Adrenal gland (tissue), 5 donors: ENCODE measurements around the gene TRIP11.

ENCODE experiments used
- POLR2A ChIP-seq, 2 donors: fragments of 450-650 bp; IDR thresholded peaks; one replicate each; pipeline ENCODE4 v1.6.1; 2017; ENCODE audit warnings: antibody characterized with exemption in 2 of 2, mild to moderate bottlenecking in 2 of 2, moderate library complexity in 1 of 2
- TF ChIP-seq, protein P1 (sequence below), 6 experiments: fragments of 450-650 bp in 4 of 6; fragments of 200-600 bp in 2 of 6; sonication (generic) in 1 of 6; IDR thresholded peaks; 1 replicate in 5 of 6; 2 replicates in 1 of 6; pipeline versions ENCODE4 v1.5.1 to v1.8.0; 2016 to 2021; ENCODE audit warnings: antibody characterized with exemption in 6 of 6, mild to moderate bottlenecking in 2 of 6, moderate library complexity in 1 of 6
- donor health status: DM: no; HTN: no; CAD: no.

DNA sequence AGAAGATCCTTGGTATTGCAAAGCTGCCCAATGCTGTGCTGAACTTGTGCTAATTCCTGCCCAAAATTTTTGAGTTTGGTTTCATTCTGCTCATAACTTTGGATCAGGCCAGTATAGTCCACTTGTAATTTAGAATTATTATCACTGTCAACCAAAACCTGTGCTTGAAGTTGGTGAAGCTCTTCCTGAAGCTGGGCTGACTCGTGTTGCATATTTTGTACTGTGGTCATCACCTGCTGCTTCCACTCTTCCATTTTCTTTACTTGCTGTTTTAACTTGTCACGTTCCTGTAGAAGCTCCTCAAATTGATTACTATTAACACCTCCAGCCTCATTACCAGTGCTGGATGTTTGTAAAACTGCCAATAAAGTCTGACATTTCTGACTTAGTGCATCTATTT, 35.8 kb downstream of the TRIP11 start:
- TF ChIP-seq, protein P1, sequence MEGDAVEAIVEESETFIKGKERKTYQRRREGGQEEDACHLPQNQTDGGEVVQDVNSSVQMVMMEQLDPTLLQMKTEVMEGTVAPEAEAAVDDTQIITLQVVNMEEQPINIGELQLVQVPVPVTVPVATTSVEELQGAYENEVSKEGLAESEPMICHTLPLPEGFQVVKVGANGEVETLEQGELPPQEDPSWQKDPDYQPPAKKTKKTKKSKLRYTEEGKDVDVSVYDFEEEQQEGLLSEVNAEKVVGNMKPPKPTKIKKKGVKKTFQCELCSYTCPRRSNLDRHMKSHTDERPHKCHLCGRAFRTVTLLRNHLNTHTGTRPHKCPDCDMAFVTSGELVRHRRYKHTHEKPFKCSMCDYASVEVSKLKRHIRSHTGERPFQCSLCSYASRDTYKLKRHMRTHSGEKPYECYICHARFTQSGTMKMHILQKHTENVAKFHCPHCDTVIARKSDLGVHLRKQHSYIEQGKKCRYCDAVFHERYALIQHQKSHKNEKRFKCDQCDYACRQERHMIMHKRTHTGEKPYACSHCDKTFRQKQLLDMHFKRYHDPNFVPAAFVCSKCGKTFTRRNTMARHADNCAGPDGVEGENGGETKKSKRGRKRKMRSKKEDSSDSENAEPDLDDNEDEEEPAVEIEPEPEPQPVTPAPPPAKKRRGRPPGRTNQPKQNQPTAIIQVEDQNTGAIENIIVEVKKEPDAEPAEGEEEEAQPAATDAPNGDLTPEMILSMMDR (IDR thresholded peaks at IDR 0.05) = no peak
- TF ChIP-seq POLR2A (IDR thresholded peaks at IDR 0.05) = no peak
